Bone marrow (tissue), 2 donors: ENCODE results near the gene SLC4A2.

ENCODE experiments used
- DNase-seq, 2 donors: peaks; one replicate each; lab custom pipeline; 2025; lab: John Stamatoyannopoulos, UW

SLC4A2 gene

DNA sequence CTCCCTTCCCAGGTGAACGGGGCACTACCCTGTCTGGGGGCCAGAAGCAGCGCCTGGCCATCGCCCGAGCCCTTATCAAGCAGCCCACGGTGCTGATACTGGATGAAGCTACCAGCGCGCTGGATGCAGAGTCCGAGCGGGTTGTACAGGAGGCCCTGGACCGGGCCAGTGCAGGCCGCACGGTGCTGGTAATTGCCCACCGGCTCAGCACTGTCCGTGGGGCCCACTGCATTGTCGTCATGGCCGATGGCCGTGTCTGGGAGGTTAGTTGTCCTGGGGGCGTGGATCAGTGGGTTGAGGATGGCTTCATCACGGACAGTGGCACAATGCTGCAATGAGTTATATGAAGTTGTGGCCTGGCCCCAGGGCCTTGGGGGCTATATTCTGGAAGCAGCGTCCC lies 15.4 kb upstream of the SLC4A2 start:
- DNase-seq, result no peak

DNA sequence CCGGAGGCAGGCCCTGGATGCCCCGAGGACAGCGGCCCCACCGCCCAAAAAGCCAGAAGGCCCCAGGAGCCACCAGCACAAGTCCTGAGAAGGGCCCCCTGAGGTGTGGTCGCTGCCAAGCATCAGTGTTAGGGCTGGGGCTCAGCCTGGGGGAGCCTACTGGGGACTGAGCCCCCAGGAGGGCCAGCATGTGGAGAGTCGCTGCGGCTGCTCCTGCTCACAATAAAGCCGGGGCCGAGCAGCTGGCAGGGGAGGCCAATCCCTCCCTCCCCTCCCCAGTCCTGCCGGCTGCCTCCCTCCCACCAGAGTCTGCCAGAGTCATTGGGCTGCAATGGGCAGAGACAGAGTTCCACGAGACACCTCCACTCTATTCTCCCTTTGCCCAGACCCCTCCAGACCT lies 14.1 kb upstream of the SLC4A2 start:
- DNase-seq, result no peak

DNA sequence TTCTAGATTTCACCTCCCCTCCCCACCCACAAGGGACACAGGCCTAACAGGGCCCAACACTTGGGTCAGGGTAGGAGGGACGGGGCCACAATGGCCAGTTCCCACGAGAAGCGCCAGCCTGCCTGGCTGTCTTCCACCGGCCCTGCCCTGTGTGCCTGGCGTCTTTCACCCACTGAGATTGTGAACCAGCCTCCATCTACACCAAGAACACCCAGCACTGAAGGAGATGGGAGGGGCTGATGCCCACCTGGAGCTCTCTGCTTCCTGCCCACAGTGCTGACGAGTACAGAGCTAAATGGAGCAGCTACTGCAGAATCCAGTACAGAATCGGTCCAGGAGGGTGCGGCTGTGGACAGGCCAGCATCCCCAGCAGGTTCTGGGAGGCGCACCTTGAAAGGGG lies 13.4 kb upstream of the SLC4A2 start:
- DNase-seq, result no peak

DNA sequence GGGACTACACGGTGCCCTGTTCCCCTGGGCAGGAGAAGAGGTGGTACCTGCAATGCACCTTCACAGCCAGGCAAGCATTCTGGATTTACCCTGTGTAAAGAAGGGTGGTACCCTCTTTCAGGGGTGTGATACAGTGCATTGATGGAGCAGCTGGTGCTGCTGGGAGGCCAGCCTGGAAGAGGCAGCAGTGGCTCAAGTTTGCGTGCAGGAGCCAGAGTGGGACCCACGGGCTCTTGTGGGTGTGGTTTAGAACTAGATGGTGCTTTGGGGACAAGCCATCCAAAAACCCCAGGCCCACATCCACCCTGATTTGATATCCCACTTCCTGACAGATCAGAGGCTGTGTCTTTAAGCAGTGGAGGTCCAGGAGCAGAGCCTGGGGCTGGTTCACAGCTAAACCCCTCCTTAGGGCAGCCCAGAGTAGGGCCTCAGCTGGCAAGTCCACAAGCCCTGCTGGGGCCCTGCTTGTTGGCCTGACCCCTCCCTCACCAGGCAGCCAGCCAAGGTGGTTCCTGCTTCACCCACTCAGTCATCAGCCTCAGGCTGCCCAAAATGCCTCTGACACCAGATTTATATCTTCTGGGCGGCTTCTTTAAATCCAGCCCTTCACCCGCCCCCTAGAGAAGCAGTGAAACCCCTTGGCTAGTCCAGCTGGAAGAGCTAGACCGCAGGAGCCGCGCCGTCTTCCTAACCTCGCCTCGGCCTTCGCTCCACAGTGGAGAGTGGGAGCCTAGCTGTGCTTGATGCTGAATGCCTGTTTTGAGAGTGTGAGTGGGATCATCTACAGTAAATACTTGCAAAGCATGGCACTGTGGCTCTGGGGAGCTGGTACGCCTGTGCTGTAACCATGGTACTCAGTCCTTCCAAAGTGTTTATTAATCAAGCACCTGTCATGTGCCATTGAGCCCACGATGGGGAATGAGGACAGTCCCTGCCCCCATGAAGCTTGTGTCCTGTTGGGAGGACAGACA lies 12.5 kb upstream of the SLC4A2 start:
- DNase-seq, result no peak

DNA sequence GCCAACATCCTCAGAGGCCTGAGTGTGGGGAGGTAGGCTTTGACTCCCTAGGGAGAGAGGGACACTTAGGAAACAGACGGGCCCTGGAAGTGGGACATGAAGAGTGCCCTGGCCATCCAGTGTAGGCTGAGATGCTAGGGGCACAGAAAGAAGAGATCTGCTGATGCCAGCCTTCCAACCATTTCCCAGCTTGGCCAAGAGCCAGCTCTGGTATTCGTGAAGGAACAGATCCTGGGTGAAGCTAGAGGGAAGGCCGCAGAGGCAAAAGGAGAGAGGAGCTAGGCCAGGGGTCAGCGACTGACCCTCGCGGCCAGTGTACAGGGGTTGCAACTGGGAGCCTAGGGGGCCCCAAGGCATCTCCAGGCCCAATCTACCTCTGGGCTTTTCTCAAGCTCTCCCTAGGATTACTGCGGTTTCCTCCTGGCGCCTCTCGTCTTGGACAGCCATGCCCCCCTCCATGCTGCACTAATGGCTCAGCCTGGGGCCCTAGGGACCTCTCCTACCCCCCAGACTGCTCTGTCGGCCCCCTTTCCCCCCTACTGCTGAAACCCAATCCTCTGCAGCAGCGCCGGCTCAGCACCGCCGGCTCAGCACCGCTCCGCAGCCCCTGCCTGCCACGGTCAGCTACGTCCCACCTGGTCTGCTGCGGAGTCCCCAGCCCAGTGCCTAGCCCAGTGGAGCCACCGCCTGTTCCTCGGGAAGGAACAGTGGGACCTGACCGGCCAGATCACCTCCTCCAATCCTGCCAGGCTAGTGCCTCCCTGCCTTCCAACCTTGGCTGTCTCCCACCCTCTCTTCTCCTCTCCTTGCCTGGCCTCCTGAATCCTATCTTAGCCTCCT lies 11.2 kb upstream of the SLC4A2 start, which contains the start of gene ASIC3:
ASIC3 (plus strand) TSS at position 556 of the 840 bp plus-strand sequence. CDS start 355 bp downstream, outside the sequence.
- DNase-seq, result no peak

DNA sequence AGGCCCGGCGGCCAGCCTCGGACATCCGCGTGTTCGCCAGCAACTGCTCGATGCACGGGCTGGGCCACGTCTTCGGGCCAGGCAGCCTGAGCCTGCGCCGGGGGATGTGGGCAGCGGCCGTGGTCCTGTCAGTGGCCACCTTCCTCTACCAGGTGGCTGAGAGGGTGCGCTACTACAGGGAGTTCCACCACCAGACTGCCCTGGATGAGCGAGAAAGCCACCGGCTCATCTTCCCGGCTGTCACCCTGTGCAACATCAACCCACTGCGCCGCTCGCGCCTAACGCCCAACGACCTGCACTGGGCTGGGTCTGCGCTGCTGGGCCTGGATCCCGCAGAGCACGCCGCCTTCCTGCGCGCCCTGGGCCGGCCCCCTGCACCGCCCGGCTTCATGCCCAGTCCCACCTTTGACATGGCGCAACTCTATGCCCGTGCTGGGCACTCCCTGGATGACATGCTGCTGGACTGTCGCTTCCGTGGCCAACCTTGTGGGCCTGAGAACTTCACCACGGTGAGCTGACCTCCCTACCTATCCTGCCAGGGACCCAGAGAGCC lies 10.4 kb upstream of the SLC4A2 start:
- DNase-seq, result no peak

DNA sequence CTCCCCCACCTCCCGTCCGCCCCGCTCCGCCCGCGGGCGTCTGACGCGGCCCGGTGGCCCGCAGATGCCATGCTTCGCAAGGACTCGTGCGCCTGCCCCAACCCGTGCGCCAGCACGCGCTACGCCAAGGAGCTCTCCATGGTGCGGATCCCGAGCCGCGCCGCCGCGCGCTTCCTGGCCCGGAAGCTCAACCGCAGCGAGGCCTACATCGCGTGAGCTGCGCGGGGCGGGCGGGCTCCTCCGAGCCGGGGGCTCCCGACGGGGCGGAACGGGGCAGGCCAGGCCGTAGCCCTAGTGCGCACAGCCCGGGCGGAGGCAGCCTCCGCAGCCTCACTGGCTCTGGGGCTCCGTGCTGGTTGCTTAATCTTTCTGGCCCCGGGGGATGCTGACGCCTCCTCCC lies 8.3 kb upstream of the SLC4A2 start:
- no peak for DNase-seq

DNA sequence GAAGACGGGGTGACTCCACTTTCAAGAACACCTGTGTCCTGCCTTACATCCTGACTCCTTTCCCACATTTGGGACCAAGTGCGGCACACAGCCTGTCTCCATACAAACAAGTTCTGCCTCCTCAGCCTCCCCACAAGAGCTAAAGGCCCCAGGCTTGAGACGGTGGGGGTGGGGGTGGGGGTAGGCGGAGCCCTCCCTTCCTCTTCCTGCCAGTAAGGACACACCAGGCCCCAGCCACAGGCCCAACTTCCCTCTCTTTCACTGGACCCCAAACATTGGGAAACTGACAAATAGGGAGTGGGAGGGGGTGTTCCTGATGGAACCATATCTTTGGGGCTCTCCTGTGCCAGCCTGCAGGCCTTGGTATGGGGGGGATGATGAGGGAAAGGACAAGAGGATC lies 6.3 kb upstream of the SLC4A2 start:
- DNase-seq, result peak in 1 of 2 donors; percentile 15

DNA sequence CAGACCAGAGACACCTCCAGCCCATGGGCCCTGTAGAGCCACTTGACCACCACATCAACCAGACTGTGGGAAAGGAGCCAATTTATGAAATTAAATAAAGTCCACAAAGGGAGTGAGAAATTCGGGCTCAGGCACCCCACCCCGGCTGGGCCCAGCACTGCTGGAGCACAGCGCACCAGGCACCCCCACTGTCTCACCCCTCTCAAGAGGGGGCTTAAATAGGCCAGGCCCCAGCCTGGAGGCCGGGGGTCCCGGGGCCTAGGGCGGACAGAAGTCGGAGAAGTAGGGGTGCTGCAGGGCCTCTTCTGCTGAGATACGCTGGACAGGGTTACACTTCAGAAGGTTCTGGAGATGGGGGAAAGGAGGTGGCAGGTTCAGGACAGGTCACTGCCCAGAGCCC lies 5.6 kb upstream of the SLC4A2 start:
- no peak for DNase-seq

DNA sequence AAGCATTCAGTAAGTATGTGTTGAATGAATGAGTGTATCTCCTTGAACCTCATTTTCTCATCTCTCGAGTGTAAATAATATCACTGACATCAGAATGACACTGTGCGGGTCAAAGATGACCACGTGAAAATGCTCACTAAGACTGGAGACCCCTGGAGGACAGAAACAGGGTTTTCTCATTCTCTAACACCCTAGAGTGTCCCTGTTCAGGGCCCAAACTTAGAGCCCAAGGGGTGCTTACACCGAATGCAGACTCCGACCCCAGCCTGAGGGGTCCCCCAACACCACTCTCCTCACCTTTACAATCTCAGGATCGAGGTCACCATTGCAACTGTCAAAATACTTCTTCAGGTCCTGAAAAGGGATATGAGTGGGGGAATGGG lies 3.1 kb upstream of the SLC4A2 start:
- no peak for DNase-seq

DNA sequence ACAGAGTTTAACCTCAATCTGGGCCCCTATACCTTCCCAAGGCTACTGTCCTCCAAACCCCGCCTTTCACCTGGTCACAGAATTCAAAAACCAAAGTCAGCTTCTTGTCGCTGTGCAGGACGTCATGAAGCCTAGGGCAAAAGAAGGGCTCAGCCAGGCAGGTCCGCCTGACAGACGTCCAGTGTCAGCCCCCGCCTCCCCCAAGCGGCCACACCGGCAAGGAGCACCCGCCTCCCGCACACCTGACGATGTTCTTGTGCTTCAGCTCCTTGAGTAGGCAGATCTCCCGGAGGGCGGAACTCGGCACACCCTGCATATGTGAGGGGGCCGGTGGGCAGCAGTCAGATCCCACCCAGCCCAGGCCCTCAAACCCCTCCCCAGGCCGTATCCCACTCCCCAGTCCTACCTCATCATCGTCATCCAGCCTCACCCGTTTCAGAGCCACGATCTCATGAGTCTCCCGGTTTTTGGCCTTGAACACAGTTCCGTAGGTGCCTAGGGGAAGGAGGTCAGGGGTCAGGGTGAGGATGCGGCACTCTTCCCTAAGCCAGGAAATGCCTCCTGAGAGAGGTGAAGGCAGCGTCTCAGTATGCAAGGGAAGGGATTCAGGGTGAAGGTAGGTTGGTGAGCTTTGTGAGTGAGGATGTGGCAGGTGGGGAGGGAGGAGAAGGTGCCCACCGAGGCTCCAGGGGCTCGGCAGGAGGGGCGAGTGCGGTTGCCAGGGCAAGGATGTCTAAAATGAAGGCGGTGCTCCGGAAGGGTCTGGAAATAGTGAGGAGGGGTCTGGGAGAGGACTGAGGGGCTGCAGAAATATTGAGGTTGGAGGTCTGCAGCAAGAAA lies 2.5 kb upstream of the SLC4A2 start:
- no peak for DNase-seq

DNA sequence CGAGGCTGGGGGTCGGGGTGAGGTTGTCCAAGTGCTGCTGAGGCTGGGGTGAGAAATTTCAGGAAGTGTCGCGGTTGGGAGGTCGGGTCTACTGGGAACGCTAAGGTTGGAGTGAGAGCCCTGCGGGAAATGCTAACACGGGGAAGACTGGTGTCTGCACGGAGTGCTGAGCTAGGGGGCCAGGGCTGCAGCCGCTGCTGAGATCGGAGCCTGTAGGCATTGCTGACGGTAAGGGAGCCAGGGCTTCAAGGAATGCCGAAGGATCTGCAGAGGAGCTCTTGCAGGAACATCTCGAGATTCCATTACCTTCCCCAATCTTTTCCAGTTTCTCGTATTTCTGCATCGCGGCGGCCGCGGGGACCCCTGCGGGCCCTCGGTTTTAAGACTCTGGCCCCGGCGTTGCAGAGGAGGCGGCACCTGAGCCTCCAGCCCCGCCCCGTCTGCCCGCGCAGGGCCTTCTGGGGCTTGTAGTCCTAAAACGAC lies 1.8 kb upstream of the SLC4A2 start, which contains the start of gene CDK5:
CDK5 (minus strand) TSS at position 392 of the 483 bp plus-strand sequence; CDS start at position 343, 49 bp downstream.
- no peak for DNase-seq

DNA sequence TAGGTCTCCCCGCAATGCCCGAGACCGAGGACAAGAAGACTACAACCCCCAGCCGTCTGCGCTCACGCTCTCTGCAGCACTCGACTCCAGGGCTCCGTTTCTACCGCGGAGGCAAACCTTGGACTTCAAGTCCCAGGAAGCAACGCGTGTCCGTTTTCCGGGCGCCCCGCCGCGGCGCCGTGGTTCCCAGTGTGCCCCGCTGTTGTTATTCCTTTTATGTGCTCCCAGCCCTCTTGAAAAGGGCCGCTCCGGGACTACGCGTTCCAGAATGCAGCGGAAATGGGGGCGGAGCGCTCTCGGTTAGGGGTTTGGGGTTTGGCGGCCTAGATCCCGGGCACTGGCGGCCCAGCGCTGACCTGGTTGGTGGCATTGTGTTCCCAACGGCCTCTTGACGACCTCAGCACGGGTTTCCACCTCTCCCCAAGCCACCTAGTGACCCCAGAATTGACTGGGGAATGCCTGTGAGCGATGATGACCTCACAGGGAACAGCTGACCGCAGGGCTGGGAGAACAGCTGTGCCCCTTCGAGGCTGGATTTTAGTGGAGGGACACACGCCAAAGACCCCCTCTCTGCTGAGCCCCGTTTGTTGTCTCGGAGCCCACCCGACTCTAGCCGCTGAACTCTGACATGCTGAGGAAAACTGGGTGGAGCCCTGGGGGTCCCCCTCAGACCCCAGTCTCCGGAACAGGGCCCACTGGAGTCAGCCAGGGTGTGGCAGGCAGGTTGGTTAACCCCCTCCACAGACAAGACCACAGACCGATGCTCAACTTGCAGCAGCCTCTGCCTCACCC lies 1.2 kb upstream of the SLC4A2 start:
- peak; percentile 84 to 99 for DNase-seq

DNA sequence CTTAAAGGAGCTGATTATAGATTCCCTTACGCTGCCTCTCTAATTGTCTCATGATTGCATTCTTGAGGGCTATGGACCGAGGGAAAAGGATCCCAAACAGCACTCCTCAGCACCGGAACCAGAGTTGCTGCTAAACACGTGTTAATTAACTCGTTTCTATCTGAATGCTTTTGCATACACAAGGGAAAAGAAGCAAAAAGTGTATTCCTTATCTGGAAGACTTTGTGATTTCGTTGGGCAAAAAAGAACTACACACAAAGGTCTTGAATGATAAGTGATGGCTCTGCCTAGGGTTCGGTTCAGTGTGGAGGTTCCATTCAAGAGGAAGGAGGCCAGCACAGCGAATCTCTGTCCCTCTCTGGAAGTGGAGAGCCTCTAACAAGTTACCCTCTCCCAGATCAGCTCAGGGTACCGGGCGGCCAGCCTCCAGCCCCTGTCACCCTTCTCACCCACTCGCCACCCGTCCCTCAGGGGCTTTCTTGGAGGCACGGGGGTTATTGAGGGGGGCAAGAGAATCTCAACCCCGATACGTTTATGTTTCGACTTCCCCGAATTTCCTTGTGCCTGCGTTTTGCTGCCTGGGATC lies 515 bp upstream of the SLC4A2 start:
- no peak for DNase-seq

DNA sequence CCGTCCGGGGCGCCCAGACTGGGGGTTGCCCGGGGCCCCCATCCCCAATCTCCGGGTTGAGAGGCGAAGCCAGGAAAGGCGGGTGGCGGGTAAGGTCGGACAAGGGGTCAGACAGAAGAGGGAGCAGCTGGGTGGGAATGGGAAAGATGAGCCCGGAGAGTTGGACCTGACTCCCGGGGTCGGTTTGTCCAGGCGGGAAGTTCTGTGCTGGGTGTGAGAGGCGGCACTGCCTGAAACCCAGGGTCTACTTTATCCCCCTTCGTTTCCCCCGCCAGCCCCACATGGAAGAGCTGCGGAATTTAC lies 675 bp downstream of the SLC4A2 start:
- no peak for DNase-seq

DNA sequence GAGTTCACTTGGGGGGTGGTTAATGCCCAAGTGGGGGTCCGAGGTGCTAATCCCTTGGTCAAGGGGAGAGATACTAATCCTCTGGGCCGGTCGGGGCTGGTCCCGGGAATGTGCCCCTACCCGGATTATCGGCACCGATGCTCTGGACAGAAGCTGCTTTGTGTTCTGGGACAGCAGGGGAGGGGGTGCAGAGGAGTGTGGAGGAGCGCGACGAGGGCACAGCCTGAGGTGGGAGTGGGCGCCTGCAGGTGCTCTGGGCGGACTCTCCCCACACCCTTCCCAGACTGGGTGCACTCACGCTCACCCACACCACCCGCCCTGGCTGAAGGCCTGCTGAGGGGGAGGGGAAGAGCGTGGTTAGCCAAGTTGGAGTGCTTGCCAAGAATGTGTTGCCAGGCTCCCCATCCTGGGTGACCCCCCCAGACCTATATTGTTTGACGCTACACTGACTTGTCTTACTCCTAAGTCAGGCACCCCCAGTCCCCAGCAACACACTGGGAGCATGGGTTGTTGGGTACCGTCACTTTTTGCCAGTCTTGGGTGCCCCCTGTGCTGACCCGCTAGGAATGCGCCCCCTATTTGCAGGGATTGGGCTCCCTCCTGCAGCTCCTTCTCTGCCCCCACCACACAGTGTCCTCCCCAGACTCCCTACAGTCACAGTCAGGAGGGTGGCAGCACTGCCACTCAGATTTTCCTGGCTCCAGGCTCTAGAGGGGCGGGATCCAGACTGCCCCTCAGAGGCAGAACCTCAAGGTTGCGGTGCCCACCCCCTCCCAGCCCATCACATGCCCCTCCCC lies 1.2 kb downstream of the SLC4A2 start:
- DNase-seq, result no peak

DNA sequence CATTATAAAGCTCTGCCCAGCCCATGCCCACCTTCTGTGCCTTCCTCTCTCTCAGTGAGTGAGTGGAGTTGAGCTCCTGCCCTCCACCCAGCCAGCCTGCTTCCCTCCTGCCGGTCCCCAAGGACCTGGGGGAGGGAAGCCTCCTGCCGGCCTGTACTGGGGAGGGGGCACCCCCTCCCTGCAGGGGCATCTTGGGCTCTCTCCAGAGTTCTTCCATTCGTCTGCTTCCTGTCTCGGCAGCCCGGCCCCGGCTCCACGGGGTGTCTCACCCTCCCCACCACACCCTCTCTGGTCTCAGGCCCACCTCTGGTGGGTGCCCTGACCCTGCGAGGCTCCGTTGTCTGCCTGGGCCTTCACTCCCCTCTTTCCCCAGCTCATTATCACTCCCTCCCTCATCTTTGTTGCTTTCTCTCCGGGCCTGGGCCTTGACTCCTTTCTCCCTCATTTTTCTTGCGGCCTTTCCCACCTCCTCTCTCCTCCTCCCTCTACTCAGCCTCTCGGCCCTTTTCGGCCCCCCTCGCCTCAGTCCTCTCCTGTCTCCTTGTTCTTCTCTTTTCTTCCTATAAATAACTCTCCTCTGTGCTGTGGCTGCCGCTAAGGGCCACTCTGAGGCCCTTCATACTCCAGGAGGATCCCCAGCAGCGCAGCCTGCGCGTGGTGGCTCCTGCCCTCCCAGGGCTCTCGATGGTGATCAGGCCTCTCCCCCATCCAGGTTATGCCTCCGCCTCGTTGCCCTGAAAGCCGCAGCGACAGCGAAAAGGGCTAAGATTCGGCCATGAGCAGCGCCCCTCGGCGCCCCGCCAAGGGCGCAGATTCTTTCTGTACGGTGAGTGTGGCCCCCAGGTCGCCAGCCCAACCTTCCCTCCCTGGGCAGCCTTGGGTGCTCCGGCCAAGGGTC lies 2.1 kb downstream of the SLC4A2 start:
- no peak for DNase-seq

DNA sequence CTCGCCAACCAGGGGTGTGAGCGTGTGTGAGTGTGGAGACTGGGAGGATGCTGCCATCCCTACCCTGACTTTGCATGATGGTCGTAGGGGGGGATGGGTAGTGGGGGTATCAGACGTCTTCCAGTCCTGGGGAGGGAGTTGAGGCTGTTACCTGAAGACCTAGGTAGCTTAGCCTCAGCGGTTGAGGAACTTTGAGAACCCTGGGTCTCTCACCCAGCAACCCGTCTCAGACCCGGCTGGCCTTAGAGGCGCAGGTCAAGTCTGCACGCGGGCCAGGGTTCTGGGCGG lies 2.7 kb downstream of the SLC4A2 start:
- DNase-seq, result no peak
